WTC11 (cell line): Measurements from ENCODE around the gene PXMP2. TPM values are rescaled to one million over a fixed set of nuclear protein-coding genes. Genes with fewer than 3 reads are reported as not detected.

Experiments
- ATAC-seq: fragments of 200-7000 bp; cut with Tn5 transposase; 2 replicates; pipeline ENCODE4 v1.10.0; 2021; ENCODE audit warnings: mild to moderate bottlenecking, moderate library complexity
- CTCF ChIA-PET: fragments of 300-600 bp; sonication (Branson Sonifier 250); formaldehyde crosslinking; loops from one replicate; lab custom pipeline; 2021; ENCODE audit warnings: antibody characterized with exemption; lab: Charles Lee
- POLR2A ChIA-PET: fragments of 350-600 bp; sonication (Branson Sonifier 250); formaldehyde crosslinking; loops from one replicate; lab custom pipeline; 2021; ENCODE audit warnings: antibody characterized with exemption; lab: Charles Lee
- DNase-seq: peaks from one replicate; pipeline ENCODE4 v3.0.0; 2021; ENCODE audit warnings: low spot score
- H3K27ac Mint-ChIP-seq: 2 replicates; pipeline ENCODE4 v1.8.0; 2021; ENCODE audit warnings: mixed read lengths
- H3K27me3 Mint-ChIP-seq: 2 replicates; pipeline ENCODE4 v1.8.0; 2021; ENCODE audit warnings: low read depth, mild to moderate bottlenecking, moderate library complexity, mixed read lengths
- H3K36me3 Mint-ChIP-seq: 2 replicates; pipeline ENCODE4 v1.8.0; 2021; ENCODE audit warnings: mixed read lengths
- H3K4me1 Mint-ChIP-seq: 2 replicates; pipeline ENCODE4 v1.8.0; 2022; ENCODE audit warnings: mixed read lengths
- H3K4me3 Mint-ChIP-seq: 2 replicates; pipeline ENCODE4 v1.8.0; 2021; ENCODE audit warnings: mild to moderate bottlenecking, moderate library complexity, mixed read lengths
- H3K9me3 Mint-ChIP-seq: 2 replicates; pipeline ENCODE4 v1.8.0; 2021; ENCODE audit warnings: mixed read lengths
- ATF1 ChIP-seq: sonication (generic); formaldehyde crosslinking; IDR thresholded peaks from 2 replicates; pipeline ENCODE4 v1.8.1; 2023; ENCODE audit warnings: mild to moderate bottlenecking, moderate library complexity, missing genetic modification reagents
- ELF4 ChIP-seq: sonication (generic); formaldehyde crosslinking; IDR thresholded peaks from 2 replicates; pipeline ENCODE4 v1.8.1; 2022; ENCODE audit warnings: low read depth, mild to moderate bottlenecking, moderate library complexity, missing genetic modification reagents
- FOXP1 ChIP-seq: sonication (generic); formaldehyde crosslinking; IDR thresholded peaks from 2 replicates; pipeline ENCODE4 v1.8.0; 2022; ENCODE audit warnings: missing genetic modification reagents, mild to moderate bottlenecking, moderate library complexity, borderline replicate concordance
- FOXP4 ChIP-seq: sonication (generic); formaldehyde crosslinking; IDR thresholded peaks from 2 replicates; pipeline ENCODE4 v1.8.0; 2022; ENCODE audit warnings: mild to moderate bottlenecking, missing genetic modification reagents
- JAZF1 ChIP-seq: fragments of 250-450 bp; sonication (Bioruptor Pico); IDR thresholded peaks from 2 replicates; pipeline ENCODE4 v1.9.0; 2021; ENCODE audit warnings: moderate library complexity, mild to moderate bottlenecking, inconsistent platforms
- MXD4 ChIP-seq: fragments of 250-450 bp; sonication (Bioruptor Pico); IDR thresholded peaks from 2 replicates; pipeline ENCODE4 v1.8.0; 2021; ENCODE audit warnings: mild to moderate bottlenecking, moderate library complexity, borderline replicate concordance
- RELA ChIP-seq: sonication (generic); formaldehyde crosslinking; IDR thresholded peaks from 2 replicates; pipeline ENCODE4 v1.8.1; 2022; ENCODE audit warnings: missing genetic modification reagents, mild to moderate bottlenecking, borderline replicate concordance
- SOX15 ChIP-seq: fragments of 250-450 bp; sonication (Bioruptor Pico); IDR thresholded peaks from 2 replicates; pipeline ENCODE4 v1.9.0; 2021; ENCODE audit warnings: mild to moderate bottlenecking
- TEAD4 ChIP-seq: sonication (generic); formaldehyde crosslinking; IDR thresholded peaks from 2 replicates; pipeline ENCODE4 v1.8.0; 2022; ENCODE audit warnings: mild to moderate bottlenecking, missing genetic modification reagents
- ZNF281 ChIP-seq: sonication (generic); formaldehyde crosslinking; IDR thresholded peaks from 2 replicates; pipeline ENCODE4 v1.8.0; 2023; ENCODE audit warnings: mild to moderate bottlenecking, missing genetic modification reagents
- ZNF416 ChIP-seq: fragments of 250-450 bp; sonication (Bioruptor Pico); IDR thresholded peaks from 2 replicates; pipeline ENCODE4 v1.9.0; 2021; ENCODE audit warnings: mild to moderate bottlenecking, inconsistent platforms
- ZNF425 ChIP-seq: fragments of 250-450 bp; sonication (Bioruptor Pico); conservative IDR thresholded peaks from 2 replicates; pipeline ENCODE4 v1.9.0; 2021; ENCODE audit warnings: mild to moderate bottlenecking
- total RNA-seq: library from RNA; stranded (reverse); gene quantifications from 3 replicates; pipeline ENCODE4 v1.2.3, GENCODE V29; 2021
- TF ChIP-seq, protein P1 (sequence below): fragments of 250-450 bp; sonication (Bioruptor Pico); IDR thresholded peaks from 2 replicates; pipeline ENCODE4 v1.9.0; 2021; ENCODE audit warnings: mild to moderate bottlenecking, borderline replicate concordance

Gene PXMP2
- total RNA-seq, 1 experiment from 2014 or later, result 12.6 TPM

GRCh38 chr12:132747896-132748295, 60.5 kb downstream of the PXMP2 start:
- Mint-ChIP-seq H3K9me3 (peaks cover 2% of the 10 kb centered on the region; the same call in 1 of the 2 replicates), H3K27me3 (no peaks in the 10 kb centered on the region)
- CTCF ChIA-PET, result no interaction called here

More at GRCh38 chr12:132747896-132748295, 60.5 kb downstream of the PXMP2 start:
- Mint-ChIP-seq H3K27ac (no peak overlapping the region), H3K4me3 (no peak overlapping the region), H3K36me3 (peaks cover 71% of the 10 kb centered on the region), H3K4me1 (no peaks in the 10 kb centered on the region)
- DNase-seq (no peak), ATAC-seq (no peak)
- no peak for TF ChIP-seq JAZF1 (CRISPR knock-in tag)
- no peak for TF ChIP-seq MXD4 (CRISPR knock-in tag)
- no peak for TF ChIP-seq TEAD4
- no peak for TF ChIP-seq ELF4 (CRISPR knock-in tag)
- TF ChIP-seq FOXP1 (CRISPR knock-in tag), result no peak
- no peak for TF ChIP-seq ATF1 (CRISPR knock-in tag)
- TF ChIP-seq, protein P1, sequence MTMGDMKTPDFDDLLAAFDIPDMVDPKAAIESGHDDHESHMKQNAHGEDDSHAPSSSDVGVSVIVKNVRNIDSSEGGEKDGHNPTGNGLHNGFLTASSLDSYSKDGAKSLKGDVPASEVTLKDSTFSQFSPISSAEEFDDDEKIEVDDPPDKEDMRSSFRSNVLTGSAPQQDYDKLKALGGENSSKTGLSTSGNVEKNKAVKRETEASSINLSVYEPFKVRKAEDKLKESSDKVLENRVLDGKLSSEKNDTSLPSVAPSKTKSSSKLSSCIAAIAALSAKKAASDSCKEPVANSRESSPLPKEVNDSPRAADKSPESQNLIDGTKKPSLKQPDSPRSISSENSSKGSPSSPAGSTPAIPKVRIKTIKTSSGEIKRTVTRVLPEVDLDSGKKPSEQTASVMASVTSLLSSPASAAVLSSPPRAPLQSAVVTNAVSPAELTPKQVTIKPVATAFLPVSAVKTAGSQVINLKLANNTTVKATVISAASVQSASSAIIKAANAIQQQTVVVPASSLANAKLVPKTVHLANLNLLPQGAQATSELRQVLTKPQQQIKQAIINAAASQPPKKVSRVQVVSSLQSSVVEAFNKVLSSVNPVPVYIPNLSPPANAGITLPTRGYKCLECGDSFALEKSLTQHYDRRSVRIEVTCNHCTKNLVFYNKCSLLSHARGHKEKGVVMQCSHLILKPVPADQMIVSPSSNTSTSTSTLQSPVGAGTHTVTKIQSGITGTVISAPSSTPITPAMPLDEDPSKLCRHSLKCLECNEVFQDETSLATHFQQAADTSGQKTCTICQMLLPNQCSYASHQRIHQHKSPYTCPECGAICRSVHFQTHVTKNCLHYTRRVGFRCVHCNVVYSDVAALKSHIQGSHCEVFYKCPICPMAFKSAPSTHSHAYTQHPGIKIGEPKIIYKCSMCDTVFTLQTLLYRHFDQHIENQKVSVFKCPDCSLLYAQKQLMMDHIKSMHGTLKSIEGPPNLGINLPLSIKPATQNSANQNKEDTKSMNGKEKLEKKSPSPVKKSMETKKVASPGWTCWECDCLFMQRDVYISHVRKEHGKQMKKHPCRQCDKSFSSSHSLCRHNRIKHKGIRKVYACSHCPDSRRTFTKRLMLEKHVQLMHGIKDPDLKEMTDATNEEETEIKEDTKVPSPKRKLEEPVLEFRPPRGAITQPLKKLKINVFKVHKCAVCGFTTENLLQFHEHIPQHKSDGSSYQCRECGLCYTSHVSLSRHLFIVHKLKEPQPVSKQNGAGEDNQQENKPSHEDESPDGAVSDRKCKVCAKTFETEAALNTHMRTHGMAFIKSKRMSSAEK (CRISPR knock-in tag), result no peak
- TF ChIP-seq ZNF416, result no peak
- TF ChIP-seq ZNF425 (CRISPR knock-in tag), result no peak
- TF ChIP-seq ZNF281, result no peak
- TF ChIP-seq FOXP4 (CRISPR knock-in tag), result no peak
- no peak for TF ChIP-seq SOX15 (CRISPR knock-in tag)
- TF ChIP-seq RELA (CRISPR knock-in tag), result no peak
- POLR2A ChIA-PET, result no interaction called here
